COLO829 (cell line): Measurements from ENCODE around the gene GRIK4.
A peak's percentile ranks its signal among the peaks of the same experiment; 100 is the strongest.

Experiments
- DNase-seq: peaks from one replicate; pipeline ENCODE4 v3.0.0; 2012; ENCODE audit warnings: low spot score

The GRIK4 gene

DNA sequence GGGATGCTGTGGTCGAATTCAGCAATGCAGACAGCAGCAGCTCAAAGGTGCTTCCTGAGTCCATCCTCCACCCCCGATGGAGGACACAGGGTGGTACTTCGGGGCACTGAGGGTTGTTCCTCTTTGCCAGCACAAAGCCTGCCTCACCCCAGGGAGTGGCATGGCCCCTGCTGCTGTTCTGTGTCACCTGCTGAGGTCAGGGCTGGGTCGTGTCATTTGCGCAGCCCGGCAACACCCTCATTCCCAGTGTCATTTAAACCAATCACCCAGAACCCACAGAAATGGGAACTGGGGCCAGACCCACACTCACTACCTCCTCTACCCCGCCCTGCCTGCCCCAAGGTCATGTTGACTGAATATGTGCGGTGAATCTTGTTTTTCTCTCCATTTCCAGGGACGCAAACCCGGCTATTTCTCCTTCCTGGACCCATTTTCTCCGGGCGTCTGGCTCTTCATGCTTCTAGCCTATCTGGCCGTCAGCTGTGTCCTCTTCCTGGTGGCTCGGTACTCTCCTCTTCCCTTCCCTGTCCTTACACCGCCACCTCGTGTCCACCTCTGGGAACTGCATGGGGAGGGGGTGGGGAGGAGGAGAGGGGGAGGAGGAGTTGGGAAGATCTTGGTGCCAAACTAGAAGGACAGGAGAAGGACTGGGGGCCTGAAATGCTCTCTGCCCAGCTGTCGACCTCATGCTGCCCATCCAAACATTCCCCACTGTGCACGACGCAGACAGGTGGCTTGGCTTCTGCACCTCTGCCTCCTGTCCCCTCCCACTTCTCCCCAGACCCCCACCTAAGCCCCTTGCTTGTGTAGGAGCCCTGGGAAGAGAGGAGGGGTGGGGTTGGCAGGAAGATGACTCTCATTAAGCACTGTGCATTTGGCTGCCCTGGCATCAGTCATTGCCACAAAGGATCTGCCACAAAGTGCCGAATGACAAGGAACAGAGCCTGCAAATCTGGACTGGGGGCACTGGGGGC is 441.2 kb downstream of the GRIK4 start:
- DNase-seq, result peak; percentile 78

DNA sequence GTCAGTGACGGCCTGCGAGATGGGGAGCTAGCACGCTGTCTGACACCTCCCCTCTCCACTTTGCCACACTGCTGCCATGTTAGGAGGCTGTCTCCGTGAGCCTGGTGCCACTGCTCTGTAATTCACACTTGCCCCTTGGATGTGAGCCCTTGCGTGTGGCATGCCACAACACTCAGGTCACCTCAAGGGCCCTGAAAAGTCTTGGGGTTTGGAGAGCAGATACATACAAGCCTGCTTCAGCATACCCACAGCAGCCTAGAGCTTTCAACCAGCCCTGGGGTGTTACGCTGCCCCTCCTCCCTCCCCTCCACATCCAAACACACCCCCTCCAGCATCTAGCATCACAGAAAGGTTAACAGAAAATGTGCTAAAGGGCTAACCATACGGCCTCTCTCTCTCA is 442.8 kb downstream of the GRIK4 start:
- DNase-seq, result no peak

DNA sequence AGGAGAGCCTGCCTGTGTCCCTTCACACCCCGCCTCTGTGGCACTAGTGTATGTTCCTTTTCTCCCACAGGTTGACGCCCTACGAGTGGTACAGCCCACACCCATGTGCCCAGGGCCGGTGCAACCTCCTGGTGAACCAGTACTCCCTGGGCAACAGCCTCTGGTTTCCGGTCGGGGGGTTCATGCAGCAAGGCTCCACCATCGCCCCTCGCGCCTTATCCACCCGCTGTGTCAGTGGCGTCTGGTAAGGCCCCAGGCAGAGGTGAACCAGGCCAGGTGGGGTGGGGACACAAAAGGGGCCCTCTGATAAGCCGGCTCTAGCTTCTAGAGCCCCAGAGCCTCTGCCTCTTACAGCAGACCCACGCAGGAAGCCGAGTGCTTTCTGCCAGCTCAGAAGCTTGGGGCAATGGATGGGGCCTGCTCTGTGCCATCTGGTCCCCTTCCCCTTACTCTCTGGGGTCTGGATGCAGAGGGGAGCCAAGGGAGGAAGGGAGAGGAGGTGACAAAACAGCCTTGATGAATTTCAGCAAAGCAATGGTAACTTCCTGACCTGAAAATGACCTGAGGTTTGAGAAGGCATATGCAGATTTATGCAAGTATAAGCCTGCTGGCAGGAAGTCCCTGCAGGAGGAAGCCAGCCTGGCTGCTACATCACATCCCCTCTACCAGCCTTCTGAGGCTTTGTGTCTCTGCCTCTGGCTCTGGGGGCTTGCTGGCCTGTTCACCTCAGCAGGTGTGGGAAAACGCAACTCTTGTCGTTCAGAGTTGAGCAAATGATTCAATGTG is 445.4 kb downstream of the GRIK4 start:
- DNase-seq, result no peak

DNA sequence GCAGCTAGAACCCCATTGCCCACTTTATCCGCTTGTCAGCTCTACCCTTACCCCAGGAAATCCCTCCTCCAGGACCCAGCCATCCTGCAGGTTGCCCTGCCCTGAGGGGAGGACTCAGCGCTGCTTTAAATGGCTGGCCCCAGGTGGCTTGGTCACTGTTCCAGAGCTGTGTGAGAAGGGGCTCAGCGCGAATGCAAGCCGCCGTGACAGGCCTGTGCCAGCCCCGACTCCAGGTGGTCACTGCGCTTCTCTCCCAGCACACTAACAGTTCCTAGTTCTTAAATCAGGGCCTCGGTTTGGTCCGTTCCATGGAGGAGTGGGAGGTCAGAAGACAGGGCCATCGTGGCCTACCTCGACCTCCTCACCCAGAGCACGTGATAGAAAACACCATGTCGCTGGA is 446.6 kb downstream of the GRIK4 start:
- DNase-seq, result no peak

DNA sequence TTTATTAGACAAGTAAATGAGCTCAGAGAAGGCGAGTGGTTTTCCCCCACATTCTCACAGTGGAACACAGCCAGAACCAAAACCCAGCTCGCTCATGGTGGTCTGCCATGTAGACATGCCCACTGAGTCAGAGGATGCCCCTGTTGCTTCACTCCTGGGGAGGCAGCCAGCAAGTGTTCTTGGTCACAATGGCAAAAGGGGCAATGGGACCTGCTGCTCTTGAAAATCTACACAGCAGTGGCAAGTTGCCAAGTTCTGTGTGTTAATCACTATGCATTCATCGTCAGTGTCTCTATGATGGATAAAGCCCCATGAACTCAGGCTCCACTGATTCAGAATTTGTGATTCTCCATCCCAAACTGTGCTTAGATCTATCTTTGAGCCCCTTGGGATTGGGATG is 447.6 kb downstream of the GRIK4 start:
- no peak for DNase-seq

DNA sequence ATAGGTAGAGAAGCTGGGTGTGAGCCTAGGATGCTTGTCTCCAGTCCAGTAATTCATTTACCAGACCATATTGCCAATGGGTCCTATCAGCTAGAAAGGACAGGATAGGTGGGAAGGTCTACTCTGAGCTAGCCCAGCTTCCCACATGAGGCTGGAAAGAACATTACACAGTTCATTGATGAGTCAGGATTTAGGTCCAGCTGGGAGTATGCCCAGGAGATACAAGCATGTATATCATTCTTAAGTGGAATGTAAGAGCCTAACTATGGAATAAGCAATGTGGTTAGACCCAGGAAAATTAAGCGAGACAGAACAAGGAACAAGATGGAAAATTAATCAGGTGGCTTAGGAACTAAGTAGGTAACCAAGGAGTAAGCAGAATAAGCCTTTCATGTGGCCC is 453.3 kb downstream of the GRIK4 start:
- DNase-seq, result no peak

DNA sequence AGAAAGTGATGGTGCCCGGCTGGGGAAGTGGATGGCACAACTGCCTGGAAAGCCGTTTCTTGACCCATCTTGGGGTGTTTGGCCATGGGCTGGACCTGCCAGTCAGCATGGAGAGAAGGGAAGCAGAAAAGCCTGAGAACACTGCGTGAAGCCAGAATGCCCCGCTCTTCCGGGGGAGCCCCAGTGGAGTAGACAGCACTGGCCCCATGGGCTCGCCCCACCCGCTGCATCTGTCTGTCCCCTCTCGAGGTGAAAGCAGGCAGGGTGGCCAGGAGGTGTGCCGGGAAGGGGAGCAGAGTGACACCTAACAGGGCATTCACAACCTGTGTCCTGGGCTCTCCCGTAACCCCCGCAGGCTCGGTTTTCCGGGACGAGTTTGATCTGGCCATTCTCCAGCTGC is 455.3 kb downstream of the GRIK4 start:
- no peak for DNase-seq

DNA sequence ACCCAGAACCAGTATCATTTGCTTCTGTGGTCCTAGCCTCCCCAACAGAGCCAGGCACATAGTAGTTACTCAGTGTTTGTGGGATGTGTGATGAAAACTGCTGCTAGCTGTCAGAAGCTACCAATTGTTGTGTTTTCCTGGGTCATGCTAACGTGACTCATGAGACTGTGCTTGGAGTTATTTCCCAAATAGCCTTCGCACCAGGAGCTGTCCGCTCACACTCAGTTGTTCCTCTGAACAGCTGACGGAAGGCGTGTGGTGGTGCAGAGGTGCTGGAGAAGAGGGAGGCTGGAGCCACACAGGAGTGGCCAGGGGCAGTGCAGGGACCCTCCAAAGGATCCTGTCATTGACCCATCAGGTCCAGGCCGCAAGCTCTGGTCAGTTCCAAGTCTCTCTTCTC is 458.4 kb downstream of the GRIK4 start:
- DNase-seq, result peak; percentile 12

DNA sequence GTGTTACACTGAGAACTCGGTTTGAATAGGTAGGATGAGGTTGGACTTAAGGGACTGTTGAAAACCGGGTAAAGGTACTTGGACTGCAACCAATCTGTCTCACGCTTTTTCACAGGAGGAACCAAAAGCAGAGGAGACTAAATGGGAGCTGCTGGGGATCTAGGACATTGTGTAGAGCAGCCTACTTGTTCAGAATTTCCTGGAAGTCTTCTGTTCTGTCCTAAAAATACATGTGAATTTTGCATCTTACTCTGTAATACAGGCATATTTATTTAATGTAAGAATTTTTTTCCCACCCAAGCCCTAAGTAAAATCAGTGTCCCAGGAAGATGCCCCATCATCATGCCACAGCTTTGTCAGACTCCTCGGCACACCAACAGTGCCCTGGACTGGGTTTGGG is 460.3 kb downstream of the GRIK4 start:
- DNase-seq, result no peak

DNA sequence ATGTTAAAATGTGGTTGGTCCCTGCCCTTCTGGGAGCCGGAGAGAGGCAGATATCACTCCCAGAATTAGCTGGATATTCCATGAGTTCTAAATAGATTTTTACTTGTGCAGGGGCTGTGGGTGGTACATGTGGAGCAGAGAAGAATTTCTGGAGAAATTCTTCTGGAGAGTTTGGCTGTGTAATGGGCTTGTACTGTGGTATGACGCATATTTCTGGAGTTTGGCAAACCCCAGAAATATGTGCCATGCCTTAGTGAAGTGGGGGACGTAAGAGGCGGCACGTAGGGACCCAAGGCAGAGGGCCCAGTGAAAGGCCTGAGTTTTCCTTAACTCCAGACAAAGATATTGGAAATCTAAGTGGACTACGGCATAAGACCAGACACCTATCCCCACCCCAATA is 461.1 kb downstream of the GRIK4 start:
- DNase-seq, result no peak

DNA sequence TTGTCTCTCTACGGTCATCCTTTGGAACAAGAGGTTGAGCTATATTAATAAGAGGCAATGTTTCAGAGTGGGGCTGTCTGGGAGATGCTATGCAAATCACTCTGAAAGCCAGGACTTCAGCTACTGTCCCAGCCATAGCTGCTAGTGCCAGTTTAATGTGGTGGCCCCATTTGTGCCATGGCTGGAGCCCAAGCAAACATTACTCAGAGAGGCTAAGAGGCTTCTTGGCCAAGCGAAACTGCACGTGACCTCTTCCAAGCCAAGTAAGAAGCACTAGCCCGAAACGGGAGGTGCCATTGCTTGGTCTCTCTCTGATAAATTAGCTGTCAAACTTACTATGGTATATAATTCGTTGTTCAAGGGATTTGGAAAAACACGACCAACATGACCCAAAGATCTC is 462.0 kb downstream of the GRIK4 start:
- no peak for DNase-seq

DNA sequence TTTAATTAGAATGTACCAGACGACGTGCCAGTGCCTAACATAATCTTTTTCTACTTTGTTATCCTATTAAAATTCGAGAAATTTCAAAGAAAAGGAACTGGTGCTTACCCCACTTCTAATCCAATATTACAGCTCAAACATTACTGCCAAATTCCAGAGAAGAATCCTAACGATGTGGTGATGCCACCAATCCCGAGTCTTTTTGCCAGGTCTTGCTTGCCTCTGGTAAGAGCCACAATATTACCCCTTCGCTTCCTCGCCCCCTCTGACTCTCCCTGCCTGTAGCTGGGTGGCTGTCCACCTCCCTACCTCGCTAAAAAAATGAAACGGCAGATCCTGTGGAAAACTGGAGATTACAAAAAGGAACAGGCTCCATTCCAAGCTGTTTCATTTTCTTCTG is 462.9 kb downstream of the GRIK4 start:
- DNase-seq, result no peak

DNA sequence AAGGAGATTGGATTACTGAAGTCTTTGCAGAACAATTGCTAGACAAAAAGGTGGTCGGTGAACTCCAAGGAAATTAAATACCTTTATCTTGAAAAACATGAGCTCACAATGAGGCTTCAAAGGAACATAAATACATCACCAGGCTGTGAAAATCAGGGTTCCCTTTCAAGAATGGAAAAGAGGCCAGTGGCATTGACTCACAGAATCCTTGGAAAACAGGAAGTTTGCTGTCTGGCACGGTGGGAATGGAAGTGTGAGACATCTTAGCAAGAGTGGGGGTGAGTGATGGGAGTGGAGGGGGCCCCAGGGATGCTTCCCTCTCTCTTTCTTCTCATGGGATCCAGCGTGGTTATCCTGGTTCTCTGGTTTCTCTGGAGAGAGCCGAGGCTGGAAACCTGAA is 463.4 kb downstream of the GRIK4 start:
- DNase-seq, result no peak

DNA sequence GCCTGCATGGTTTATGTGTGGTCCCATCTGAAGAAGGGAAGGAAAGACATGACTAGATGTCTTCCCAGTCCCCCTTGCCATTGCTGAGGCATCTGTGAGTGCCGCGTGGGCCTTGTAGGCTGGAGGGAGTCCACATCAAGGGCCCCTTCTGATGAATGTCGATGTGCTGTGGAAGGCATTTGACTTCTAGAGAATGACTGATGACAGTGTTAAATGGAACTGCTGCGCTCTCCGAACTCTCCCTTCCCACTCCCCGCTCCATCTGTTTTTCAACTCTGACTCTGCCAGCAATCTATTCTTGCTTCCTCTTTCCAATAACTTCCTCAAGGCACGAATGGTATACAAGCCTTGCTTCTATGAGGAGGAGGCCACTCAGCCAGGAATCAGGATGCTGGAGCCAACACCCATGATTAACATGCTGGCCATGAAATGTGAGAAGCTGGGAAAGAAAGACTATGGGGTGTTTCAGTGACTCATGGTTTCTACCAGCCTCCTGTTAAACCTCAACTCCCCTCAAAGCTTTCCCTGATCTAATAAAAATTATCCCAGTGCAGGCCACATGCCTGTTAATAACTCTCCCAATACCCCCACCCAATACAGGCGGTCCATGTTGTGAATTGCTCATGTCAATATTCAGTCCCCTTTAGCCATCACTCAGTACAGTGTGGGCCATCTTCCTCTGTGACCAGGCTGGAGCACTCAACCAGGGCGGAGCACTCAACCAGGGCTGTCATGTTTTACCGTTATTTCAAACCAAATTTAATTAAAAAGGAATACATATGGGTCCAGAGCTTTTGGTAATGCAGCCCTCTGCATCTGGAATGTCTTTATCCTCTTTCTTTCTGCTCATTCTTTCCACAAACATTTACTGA is 466.0 kb downstream of the GRIK4 start:
- DNase-seq, result no peak

DNA sequence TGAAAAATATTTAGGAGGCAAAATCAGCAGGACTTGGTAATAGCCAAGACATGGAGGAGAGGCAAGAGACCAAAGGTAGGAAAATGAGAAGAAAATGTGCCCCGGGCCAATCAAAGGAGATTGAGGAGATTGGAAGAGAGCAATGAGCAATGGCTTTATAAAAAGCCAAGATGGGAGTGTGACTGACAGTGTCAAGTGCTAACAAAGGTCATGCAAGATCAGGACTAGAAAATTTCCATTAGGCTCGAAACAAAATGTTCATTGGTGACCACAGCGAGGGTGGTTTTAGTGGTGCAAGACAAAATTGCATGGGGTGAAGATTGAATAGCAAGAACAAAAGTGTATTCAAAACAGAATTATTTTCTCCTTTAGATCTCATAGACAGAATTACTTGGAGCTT is 467.2 kb downstream of the GRIK4 start:
- no peak for DNase-seq

DNA sequence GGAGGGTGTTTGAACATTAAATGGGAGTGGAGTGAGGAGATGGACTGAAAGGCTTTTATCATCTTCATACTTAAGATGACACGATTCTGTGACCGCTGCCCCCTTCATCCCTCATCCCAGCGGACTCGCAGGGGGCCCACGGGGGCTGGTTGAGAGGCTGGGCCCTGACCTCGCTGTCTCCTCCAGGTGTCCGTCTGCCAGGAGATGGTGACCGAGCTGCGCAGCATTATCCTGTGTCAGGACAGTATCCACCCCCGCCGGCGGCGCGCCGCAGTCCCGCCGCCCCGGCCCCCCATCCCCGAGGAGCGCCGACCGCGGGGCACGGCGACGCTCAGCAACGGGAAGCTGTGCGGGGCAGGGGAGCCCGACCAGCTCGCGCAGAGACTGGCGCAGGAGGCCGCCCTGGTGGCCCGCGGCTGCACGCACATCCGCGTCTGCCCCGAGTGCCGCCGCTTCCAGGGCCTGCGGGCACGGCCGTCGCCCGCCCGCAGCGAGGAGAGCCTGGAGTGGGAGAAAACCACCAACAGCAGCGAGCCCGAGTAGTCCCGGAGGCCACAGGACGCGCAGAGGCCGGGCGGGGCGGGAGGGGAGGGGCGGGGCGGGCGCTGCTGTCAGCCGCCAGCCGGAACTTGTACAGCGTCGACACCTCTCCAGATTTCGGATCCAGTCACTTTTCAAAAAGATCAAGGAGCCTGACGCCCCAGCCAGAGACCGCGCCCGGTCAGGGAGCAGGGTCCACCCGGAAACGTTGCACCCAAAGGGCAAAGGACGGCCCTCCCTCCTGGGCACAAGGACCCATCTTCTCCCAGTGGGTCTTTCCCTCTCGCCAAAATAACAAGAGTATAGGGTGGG is 474.4 kb downstream of the GRIK4 start:
- DNase-seq, result peak; percentile 8

DNA sequence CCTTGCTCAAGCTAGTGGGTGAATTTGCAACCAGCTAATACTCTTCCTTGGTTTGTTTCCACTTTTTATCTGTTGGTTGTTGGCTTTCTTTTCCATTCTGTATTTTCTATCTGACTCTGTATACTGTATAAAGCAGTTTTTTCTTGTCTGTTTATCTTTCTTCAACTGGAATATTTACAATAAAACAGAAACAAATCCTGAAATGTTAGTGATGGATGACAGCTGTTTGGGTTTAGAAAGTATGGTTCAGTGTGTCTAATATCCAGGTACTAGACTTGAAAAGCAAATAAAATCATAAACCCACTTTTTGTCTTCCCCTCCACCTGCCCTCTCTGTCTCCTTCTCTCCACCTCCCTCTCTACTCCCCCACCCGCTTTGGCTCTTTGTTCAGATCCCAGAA is 477.1 kb downstream of the GRIK4 start:
- DNase-seq, result no peak

DNA sequence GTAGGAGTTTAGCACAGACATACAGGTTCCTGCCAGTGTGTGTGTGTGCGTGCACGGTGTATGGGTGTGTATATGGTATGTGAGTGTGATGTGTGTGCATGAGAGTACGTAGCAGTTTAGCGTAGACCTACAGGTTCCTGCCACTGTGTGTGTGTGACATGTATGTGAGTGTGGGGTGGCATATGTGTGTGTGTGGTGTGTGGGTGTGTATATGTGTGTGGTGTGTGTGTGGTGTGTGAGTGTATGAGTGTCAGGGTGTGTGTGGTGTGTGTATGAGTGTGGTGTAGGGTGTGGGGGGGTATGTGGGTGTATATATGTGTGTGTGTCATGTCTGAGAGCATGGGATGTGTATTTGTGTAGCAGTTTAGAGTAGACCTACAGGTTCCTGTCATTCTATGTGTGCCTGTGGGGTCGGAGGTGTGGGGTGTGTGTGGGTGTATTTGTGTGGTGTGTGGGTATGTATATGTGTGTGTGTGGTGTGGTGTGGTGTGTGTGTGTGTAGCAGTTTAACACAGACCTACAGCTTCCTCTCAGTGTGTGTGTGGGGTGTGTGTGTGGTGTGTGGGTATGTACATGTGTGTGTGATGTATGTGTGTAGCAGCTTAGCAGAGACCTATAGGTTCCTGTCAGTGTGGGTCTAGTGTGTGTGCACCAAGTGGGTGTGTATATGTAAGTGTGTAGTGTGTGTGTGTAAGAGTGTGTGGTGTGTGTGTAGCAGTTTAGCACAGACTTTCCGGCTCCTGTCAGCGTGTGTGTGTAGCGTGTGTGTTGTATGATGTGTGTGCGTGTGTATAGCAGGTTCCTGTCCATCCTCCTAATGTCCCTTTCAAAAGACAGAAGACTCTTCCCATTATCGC is 480.5 kb downstream of the GRIK4 start:
- DNase-seq, result no peak

DNA sequence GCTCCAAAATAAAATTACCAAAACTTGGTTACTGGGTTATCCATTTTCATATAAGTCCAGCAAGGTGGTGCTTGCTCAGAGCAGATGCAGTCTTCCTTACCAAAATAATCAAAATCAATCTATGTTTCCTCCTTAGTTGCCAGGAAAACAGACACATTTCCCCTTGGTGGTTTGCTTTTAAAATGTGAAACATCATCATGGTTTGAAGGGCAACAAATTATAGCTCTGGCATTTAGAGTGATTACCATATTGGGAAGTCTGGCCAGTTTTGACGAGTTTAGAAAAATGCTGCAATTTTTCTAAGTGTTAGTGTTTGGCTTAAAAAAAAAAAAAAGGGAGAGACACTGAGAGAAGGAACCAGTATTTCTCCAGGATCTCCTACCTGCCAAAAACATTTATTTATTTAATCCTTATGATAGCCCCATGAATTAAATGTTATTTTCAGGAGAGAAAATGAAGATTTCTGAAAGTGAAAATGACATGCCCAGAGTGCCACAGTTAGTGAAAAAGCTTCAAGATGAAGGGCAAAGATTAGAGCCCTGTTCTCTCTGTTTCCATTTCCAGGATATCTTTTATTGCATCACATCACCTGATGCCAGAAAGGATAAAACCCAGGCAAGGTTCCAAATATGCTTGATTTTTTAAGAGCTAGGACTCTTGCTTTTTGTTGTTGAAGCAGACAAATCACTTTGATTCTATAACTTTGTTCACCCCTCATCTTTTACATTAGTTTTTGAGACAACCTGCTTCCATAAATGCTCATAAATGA is 482.7 kb downstream of the GRIK4 start:
- DNase-seq, result no peak

DNA sequence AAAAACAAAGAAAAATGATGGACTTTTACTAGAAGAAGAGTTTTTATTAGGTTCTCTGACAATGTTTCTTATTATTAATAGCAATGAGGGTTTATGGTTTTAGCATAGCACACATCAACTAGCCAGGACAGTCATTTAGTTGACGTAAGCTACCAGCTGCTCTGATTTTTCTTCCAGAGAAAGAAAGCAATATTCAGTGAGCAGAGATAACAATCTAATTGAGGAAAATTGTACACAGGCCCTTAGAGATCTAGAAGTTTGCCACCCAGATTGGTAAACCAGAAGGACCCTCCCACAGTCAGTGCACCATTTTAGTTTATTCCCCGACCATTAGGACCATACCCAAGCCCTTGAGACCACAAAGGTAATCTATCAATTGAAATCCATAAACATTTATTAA is 483.6 kb downstream of the GRIK4 start:
- DNase-seq, result no peak
